PC-3 (cell line): ENCODE measurements around the gene CALM3. TPM values are rescaled to one million over a fixed set of nuclear protein-coding genes. Genes with fewer than 3 reads are reported as not detected.

Source experiments
- ATAC-seq: fragments of 200-7000 bp; cut with Tn5 transposase; 2 replicates; pipeline ENCODE4 v1.9.1; 2020; ENCODE audit warnings: mild to moderate bottlenecking, moderate library complexity
- BruUV-seq: library from RNA; stranded (reverse); fragments of 400-500 nt; replicated peaks from 2 replicates; lab custom pipeline; 2021; lab: Mats Ljungman, UMichigan
- CTCF ChIA-PET: fragments of 300-600 bp; sonication (Branson Sonifier 250); formaldehyde crosslinking; loops from one replicate; lab custom pipeline; 2022; ENCODE audit warnings: antibody characterized with exemption; lab: Charles Lee
- POLR2A ChIA-PET: fragments of 300-600 bp; sonication (Branson Sonifier 250); formaldehyde crosslinking; loops from one replicate; lab custom pipeline; 2022; ENCODE audit warnings: antibody characterized with exemption; ENCODE audit not compliant: unreplicated experiment; lab: Charles Lee
- DNase-seq: peaks from one replicate; pipeline ENCODE4 v3.0.0-alpha.2; 2015
- H2AFZ ChIP-seq: fragments of 300-600 bp; sonication (generic); 2 replicates; pipeline ENCODE4 v1.6.0; 2016; ENCODE audit warnings: antibody characterized with exemption, low read length
- H3F3A ChIP-seq: fragments of 300-600 bp; sonication (generic); one replicate; pipeline ENCODE4 v1.6.0; 2017; ENCODE audit warnings: antibody characterized with exemption, low read length, control low read depth, mild to moderate bottlenecking; ENCODE audit not compliant: unreplicated experiment
- H3K27ac ChIP-seq: fragments of 300-600 bp; sonication (generic); 2 replicates; pipeline ENCODE4 v1.5.1; 2016; ENCODE audit warnings: mild to moderate bottlenecking, low read length
- H3K27me3 ChIP-seq: fragments of 300-600 bp; sonication (generic); 2 replicates; pipeline ENCODE4 v1.6.1; 2016; ENCODE audit warnings: low read length, mixed read lengths
- H3K36me3 ChIP-seq: fragments of 300-600 bp; sonication (generic); 2 replicates; pipeline ENCODE4 v1.6.1; 2016; ENCODE audit warnings: low read depth, mixed run types, low read length, mixed read lengths
- H3K4me1 ChIP-seq: fragments of 300-600 bp; sonication (generic); 2 replicates; pipeline ENCODE4 v1.5.1; 2016; ENCODE audit warnings: low read length; ENCODE audit not compliant: insufficient read depth
- H3K4me2 ChIP-seq: fragments of 300-600 bp; sonication (generic); 2 replicates; pipeline ENCODE4 v1.6.0; 2016; ENCODE audit warnings: low read length
- H3K4me3 ChIP-seq: fragments of 300-600 bp; sonication (generic); 2 replicates; pipeline ENCODE4 v1.5.1; 2016; ENCODE audit warnings: mild to moderate bottlenecking, low read length, mixed read lengths
- H3K79me2 ChIP-seq: fragments of 300-600 bp; sonication (generic); 2 replicates; pipeline ENCODE4 v1.6.1; 2017; ENCODE audit warnings: low read length, mixed read lengths
- H3K9ac ChIP-seq: fragments of 300-600 bp; sonication (generic); 2 replicates; pipeline ENCODE4 v1.6.0; 2016; ENCODE audit warnings: mild to moderate bottlenecking, low read length
- H3K9me2 ChIP-seq: fragments of 300-600 bp; sonication (generic); replicated peaks from 2 replicates; pipeline ENCODE4 v1.6.1; 2016; ENCODE audit warnings: mixed run types, low read length, mixed read lengths
- H3K9me3 ChIP-seq: fragments of 300-600 bp; sonication (generic); 2 replicates; pipeline ENCODE4 v1.6.1; 2016; ENCODE audit warnings: low read length, mixed read lengths
- H4K20me1 ChIP-seq: fragments of 300-600 bp; sonication (generic); 2 replicates; pipeline ENCODE4 v1.6.1; 2016; ENCODE audit warnings: low read length, mixed read lengths
- EZH2 ChIP-seq: fragments of 300-600 bp; sonication (generic); IDR thresholded peaks from one replicate; pipeline ENCODE4 v1.6.1; 2017; ENCODE audit warnings: antibody characterized with exemption, mild to moderate bottlenecking, low read length; ENCODE audit not compliant: unreplicated experiment
- EZH2phosphoT487 ChIP-seq: fragments of 300-600 bp; sonication (generic); IDR thresholded peaks from 2 replicates; pipeline ENCODE4 v1.6.1; 2018; ENCODE audit warnings: mild to moderate bottlenecking, antibody characterized with exemption, low read length, borderline replicate concordance
- intact Hi-C: fragments of 100-400 bp; cut with micrococcal nuclease; formaldehyde crosslinking; loops from 2 replicates; pipeline ENCODE4 v1.9.0; 2023
- total RNA-seq: library from RNA; depleted of rRNA; stranded (reverse); fragments of >200 nt; gene quantifications from 2 replicates; pipeline ENCODE4 v1.2.3, GENCODE V29; 2014
- TF ChIP-seq, protein P1 (sequence below): fragments of 300-600 bp; sonication (generic); conservative IDR thresholded peaks from 2 replicates; pipeline ENCODE4 v1.5.1; 2017; ENCODE audit warnings: antibody characterized with exemption, low read depth, mild to moderate bottlenecking, low read length

The CALM3 gene
- total RNA-seq, 1 experiment from 2014 or later = 160 TPM

DNA sequence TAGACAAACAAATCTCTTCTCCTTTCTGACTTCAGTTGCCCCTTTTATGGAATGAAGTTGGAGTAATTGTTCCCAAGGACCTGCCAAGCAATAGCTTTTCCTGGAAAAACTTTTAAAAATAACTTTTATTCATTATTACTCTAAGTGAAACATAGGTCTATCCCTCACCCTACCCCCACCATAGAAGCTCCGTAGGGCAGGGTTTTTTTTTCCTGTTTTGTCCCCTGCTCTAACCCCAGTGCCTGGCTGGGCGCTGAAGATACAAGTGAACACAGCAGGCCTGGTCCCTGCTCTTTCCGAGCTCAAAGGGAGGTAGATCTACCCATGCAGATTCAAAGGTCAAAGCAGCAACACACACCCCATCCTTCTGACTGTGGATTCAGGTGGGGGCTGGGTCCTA, 43.6 kb downstream of the CALM3 start:
- Histone ChIP-seq H3K9ac (no peak overlapping the region), H3K4me3 (no peak overlapping the region), H3K4me2 (no peak overlapping the region), H3K4me1 (peaks cover 3% of the 10 kb centered on the region; the same call in 1 of the 2 replicates), H3K27ac (no peak overlapping the region), H3K27me3 (no peaks in the 10 kb centered on the region), H3K9me2 (no peaks in the 10 kb centered on the region), H2AFZ (no peak overlapping the region), H3K36me3 (no peaks in the 10 kb centered on the region), H3K9me3 (no peaks in the 10 kb centered on the region), H3K79me2 (no peaks in the 10 kb centered on the region), H4K20me1 (no peaks in the 10 kb centered on the region), H3F3A (no peaks in the 10 kb centered on the region)
- intact Hi-C loops = no loop called here
- TF ChIP-seq EZH2phosphoT487 = no peak
- no peak for TF ChIP-seq EZH2
- TF ChIP-seq, protein P1, sequence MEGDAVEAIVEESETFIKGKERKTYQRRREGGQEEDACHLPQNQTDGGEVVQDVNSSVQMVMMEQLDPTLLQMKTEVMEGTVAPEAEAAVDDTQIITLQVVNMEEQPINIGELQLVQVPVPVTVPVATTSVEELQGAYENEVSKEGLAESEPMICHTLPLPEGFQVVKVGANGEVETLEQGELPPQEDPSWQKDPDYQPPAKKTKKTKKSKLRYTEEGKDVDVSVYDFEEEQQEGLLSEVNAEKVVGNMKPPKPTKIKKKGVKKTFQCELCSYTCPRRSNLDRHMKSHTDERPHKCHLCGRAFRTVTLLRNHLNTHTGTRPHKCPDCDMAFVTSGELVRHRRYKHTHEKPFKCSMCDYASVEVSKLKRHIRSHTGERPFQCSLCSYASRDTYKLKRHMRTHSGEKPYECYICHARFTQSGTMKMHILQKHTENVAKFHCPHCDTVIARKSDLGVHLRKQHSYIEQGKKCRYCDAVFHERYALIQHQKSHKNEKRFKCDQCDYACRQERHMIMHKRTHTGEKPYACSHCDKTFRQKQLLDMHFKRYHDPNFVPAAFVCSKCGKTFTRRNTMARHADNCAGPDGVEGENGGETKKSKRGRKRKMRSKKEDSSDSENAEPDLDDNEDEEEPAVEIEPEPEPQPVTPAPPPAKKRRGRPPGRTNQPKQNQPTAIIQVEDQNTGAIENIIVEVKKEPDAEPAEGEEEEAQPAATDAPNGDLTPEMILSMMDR = no peak
- no peak for ATAC-seq
- ChIA-PET POLR2A (no interaction called here), CTCF (no interaction called here)
- DNase-seq = no peak
- BruUV-seq = no TSS peak

DNA sequence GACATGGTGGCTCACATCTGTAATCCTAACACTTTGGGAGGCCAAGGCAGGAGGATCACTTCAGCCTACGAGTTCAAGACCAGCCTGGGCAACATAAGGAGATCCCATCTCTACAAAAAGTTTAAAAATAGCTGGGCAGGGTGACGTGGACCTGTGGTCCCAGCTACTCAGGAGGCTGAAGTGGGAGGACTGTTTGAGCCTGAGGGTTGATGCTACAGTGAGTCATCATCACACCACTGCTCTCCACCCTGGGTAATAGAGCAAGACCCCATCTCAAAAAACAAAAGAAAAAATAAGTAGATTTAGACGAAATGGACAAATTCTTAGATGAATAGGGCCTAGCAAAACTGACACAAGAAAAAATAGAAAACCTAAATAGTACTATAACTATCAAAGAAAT, 45.3 kb downstream of the CALM3 start:
- no peak for TF ChIP-seq EZH2
- TF ChIP-seq, protein P1 = no peak
- TF ChIP-seq EZH2phosphoT487 = no peak

DNA sequence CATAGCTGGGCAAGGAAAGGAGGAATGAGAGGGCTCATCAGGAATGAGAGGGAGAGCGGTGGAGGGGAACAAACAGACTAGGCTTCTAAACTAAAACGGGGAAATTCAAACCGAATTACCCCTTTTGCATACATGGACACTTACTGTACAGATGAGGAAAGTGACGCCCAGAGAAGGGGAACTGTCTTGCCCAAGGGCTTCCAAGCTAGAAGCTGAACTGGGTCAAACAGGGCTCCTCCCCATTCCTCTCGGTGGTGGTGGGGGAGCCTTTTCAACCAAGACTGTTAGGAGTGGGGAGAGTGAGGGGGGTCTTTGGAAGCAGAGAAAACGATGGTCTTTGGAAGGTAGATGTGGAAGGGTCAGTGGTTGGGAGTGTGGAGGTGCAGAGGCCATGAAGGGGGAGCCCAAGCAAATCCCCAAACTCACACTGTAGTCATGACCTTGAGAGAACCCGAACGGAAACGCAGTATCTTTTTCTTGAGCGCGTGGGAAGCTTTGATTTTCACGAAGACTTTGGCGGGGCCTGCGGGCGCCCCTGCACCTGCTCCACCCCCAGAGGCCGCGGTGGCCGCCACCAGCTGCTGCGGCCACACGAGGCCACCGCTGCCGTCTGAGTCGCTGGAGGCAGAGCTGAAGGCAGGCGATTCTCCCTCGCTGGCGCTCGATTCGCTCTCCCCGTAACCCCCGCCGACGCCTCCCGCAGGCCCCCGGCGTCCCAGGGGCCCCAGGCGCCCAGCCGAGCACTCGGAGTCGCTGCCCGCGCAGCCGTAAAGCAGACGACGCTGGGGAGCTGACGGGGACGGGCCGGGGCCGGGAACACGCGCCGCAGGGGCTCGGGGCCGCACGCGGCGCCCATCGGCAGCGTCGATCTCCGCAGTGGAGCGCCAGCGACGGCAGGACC, 47.2 kb downstream of the CALM3 start:
- TF ChIP-seq EZH2 (no peak), EZH2phosphoT487 (no peak)
- TF ChIP-seq, protein P1 = no peak
- Histone ChIP-seq H2AFZ (no peak overlapping the region), H3K27ac (no peak overlapping the region), H3K9me2 (no peaks in the 10 kb centered on the region), H3K9ac (no peak overlapping the region), H3K4me1 (no peaks in the 10 kb centered on the region), H3K4me2 (no peak overlapping the region), H3F3A (no peaks in the 10 kb centered on the region), H3K9me3 (no peaks in the 10 kb centered on the region), H3K36me3 (no peaks in the 10 kb centered on the region), H4K20me1 (no peaks in the 10 kb centered on the region), H3K4me3 (no peak overlapping the region), H3K79me2 (no peaks in the 10 kb centered on the region), H3K27me3 (no peaks in the 10 kb centered on the region)
- no peak for DNase-seq
- POLR2A ChIA-PET = interaction anchor here (0.6 kb wide), 1 partner anchor 18 kb away, joined by 4 read pairs; no protein-coding TSS in a partner anchor
- no peak for ATAC-seq
- intact Hi-C loops = no loop called here
- BruUV-seq = no TSS peak
- CTCF ChIA-PET = no interaction called here

More for the DNA sequence above, 45.3 kb downstream of the CALM3 start:
- DNase-seq = no peak
- Histone ChIP-seq H3K36me3 (no peaks in the 10 kb centered on the region), H3K9me2 (no peaks in the 10 kb centered on the region), H4K20me1 (no peaks in the 10 kb centered on the region), H3K4me3 (no peak overlapping the region), H3K9me3 (no peaks in the 10 kb centered on the region), H3K79me2 (no peaks in the 10 kb centered on the region), H3K4me2 (no peak overlapping the region), H2AFZ (no peak overlapping the region), H3K27me3 (no peaks in the 10 kb centered on the region), H3K27ac (no peak overlapping the region), H3F3A (no peaks in the 10 kb centered on the region), H3K4me1 (no peaks in the 10 kb centered on the region), H3K9ac (no peak overlapping the region)
- ChIA-PET CTCF (no interaction called here), POLR2A (no interaction called here)
- BruUV-seq = no TSS peak
- intact Hi-C loops = no loop called here
- no peak for ATAC-seq
